Measurements from ENCODE around the gene GIMD1.
"Not testable (repeated sequence)": the region's sequence is repeated elsewhere in the genome, so short reads cannot be mapped to it uniquely, and the experiment has no call there.

The GIMD1 gene

DNA sequence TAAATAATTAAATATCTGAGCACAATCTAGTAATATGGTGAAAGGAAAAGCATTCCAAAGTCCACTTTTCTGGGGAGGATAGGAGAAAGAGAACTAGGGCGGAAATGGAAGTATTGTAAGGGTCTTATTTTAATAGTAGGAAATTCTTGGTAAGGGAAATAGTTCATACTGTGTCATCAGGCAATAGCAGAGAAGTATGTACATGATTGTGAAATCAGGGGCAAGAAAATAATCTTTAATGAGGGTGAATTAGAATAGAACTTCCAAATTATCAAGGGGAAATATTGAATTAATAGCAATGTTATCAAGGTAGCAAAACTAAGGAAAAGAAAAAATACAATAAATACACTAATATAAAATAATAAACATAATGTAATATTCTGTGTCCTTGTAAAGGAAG is 14.8 kb downstream of the GIMD1 start:
- no peak for DNase-seq (ENCODE audit: low read depth, low spot score)
- no peak overlapping the region for H3K27ac ChIP-seq

DNA sequence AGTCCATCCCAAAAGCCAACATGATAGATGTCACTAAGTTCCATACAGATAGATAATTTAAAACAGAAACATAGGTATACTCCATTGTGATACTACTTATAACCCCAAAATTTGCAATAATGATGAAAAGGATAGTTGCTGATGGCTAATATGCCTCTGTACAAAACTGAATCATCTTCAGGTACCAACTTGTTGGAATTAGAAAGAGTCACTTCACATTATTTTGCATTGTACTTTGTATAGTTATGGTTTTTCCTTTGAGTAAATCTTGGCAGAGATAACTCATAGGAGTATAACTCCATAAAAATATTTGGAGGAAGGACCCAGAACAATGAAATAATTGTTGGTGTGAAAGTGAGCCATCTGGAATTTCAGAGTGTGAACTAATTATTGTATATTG is 17.6 kb downstream of the GIMD1 start:
- H3K27ac ChIP-seq, result peak overlapping the region; percentile 18
- no peak for DNase-seq (ENCODE audit: low read depth, low spot score)

DNA sequence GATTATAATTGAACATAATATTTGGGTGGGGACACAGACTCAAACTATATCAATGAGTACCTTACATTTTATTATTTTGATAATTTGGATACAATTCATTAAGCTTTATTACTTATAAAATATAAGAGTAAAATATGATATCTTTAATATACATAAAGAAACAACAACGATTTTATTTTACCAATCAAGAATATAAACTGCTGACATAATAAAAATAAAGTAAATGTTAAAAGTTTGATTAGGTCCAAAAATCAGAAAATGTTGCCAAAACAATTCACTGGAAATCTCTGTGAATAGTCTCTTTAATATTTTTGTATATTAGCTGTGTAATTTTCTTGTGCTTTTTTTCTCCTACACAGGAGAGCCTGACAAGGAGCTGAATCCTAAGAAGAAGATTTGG is 21.4 kb downstream of the GIMD1 start:
- H3K27ac ChIP-seq, result no peak overlapping the region
- DNase-seq (ENCODE audit: low read depth, low spot score), result no peak

DNA sequence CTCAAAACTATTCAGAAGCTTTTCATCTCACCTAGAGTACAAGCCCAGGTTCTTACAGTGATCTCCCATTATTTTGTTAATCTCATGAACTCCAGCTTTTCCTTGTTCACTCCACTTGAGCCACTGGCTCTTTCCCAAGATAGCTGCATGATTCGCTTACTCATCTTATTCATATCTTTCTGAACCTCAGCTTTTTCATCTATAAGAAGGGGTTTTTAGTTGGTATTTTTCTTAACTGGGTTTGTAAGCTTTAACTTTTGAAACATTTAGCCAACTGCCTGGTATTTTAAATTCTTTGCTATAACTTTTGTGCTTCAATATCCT is 24.0 kb downstream of the GIMD1 start:
- no peak overlapping the region for H3K27ac ChIP-seq

DNA sequence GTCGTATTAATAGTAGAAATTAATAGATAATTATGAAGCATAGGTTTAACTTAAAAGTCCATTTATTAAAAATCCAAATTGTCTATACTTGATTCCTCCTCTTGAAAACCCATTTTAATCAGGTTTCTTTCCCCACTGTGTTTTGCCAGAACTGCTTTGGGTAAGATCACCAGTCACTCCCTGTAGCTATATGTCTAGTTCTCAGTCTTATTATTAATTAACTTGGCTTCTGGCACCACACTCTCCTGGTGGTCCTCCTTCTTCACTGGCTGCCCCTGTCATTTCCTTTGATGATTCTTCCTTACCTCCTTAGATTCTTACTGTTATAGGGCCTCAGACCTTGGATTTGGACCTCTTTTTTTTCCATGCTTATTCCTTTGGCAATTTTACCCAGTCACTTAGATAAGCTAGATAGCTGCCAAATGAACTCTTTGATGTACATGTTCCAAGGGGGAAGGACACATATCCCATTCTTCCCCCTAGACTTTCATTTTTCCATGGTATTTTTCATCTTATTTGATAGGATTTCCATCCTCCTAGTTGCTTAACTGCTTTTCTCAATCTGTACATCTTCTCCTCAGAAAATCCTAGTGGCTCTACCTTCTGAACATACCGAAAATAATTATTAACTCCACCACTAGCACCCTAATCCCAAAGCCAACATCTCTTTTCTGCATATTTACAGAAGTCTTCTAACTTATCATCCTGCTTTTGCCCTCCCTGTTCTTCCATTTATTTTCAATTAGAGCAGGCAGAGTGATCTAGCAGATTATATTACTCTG is 24.5 kb downstream of the GIMD1 start:
- no peak overlapping the region for H3K27ac ChIP-seq
- no peak for DNase-seq (ENCODE audit: low read depth, low spot score)

More for the DNA sequence above, 24.0 kb downstream of the GIMD1 start:
- DNase-seq (ENCODE audit: low read depth, low spot score), result no peak

DNA sequence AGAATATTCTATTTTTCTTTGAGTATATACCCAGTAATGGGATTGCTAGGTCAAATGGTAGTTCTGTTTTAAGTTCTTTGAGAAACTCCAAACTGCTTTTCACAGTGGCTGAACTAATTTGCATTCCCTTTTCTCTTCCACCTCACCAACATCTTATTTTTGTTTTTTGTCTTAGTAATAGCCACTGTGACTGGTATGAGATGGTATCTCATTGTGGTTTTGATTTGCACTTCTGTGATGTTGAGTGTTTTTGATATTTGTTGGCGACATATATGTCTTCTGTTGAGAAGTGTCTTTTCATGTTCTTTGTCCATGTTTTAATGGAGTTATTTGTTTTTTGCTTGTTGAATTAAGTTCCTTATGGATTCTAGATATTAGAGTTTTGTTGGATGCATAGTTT is 27.8 kb downstream of the GIMD1 start:
- no peak overlapping the region for H3K27ac ChIP-seq
- DNase-seq (ENCODE audit: low read depth, low spot score), result no peak

DNA sequence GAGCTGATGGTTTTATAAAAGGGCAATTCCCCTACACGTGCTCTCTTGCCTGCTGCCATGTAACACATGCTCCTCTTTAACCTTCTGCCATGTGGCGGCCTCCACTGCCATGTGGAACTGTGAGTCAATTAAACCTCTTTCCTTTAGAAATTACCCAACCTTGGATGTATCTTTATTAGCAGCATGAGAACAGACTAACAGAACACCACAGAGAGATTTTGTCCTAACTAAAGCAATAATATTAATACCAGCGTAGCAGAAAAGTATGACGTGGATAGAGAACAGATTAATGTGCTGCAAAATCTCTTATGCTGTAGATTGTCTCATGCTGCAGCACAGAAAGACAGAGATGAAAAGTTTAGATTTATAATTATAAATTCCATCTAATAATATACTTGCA is 29.1 kb downstream of the GIMD1 start:
- H3K27ac ChIP-seq, result no peak overlapping the region
- no peak for DNase-seq (ENCODE audit: low read depth, low spot score)

DNA sequence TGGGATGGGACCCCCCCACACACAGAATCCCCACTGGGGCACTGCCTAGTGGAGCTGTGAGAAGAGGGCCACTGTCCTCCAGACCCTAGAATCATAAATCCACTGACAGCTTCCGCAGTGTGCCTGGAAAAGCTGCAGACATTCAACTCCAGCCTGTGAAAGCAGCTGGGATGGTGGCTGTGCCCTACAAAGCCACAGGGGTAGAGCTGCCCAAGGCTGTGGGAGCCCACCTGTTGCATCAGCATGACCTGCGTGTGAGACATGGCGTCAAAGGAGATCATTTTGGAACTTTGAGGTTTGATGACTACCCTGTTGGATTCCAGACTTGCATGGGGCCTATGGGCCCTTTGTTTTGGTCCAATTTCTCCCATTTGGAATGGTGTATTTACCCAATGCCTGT is 29.9 kb downstream of the GIMD1 start:
- no peak for DNase-seq (ENCODE audit: low read depth, low spot score)
- H3K27ac ChIP-seq, result no peak overlapping the region

DNA sequence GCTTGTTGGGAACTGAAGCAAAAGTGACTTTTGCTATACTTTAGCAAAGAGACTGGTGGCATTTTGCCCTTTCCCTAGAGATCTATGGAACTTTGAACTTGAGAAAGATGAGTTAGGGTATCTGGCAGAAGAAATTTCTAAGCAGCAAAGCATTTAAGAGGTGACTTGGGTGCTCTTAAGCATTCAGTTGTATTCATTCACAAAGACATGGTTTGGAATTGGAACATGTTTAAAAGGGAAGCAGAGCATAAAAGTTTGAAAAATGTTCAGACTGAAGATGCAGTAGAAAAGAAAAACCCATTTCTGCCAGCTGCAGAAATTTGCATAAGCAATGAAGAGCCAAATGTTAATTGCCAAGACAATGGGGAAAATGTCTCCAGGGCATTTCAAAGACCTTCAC is 30.7 kb downstream of the GIMD1 start:
- no peak for DNase-seq (ENCODE audit: low read depth, low spot score)

DNA sequence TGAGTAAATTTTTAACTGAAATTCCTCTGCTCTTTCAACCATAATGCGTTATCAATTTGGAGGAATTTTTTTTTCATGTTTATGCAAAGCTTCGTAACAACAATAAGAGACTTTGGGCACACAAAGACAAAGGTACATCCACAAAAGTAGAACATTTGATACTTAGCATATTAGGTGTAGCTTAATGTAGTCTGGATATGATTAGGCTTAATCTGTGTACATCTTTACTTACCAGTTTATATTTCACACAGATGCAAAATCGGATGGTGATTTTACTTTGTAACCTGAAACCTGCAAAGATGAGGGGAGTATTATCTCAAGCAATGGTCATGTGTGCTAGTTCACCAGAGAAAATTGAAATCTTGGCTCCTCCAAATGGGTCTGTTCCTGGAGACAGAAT is 32.0 kb downstream of the GIMD1 start:
- DNase-seq (ENCODE audit: low read depth, low spot score), result no peak
- no peak overlapping the region for H3K27ac ChIP-seq

More for the DNA sequence above, 30.7 kb downstream of the GIMD1 start:
- H3K27ac ChIP-seq, result no peak overlapping the region

DNA sequence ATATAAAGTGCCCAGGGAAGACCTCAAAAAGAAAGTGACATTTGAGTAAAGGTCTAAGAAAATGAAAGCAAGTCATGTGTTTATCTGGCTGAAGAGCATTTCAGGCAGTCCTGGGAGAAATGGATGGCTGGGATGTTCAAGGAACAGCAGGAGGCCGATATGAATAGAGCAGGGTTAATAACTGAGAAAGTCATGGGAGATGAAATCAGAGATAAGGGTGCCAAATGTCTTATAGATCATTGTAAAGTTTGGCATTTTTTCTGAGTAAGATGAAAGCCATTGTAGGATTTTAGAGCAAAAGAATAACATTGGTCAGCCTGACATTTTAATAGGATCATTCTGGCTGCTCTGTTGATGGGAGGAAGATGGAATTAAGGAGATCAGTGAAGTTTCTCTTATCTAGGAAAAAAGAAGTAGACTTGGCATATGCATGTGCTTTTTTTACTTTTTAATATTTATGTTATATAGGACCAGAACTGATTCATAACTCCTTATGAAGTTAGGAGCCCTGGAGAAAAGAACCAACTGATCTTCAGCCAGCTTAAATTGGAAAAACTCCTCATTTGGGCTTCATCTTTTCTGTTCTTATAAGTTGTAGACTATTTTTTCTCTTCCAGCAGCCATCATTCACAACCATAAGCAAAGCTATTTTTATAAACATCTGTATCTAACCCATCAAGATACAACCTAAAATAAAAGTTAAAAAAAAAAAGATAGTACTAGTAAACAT is 33.7 kb downstream of the GIMD1 start:
- DNase-seq (ENCODE audit: low read depth, low spot score), result no peak
- H3K27ac ChIP-seq, result no peak overlapping the region

DNA sequence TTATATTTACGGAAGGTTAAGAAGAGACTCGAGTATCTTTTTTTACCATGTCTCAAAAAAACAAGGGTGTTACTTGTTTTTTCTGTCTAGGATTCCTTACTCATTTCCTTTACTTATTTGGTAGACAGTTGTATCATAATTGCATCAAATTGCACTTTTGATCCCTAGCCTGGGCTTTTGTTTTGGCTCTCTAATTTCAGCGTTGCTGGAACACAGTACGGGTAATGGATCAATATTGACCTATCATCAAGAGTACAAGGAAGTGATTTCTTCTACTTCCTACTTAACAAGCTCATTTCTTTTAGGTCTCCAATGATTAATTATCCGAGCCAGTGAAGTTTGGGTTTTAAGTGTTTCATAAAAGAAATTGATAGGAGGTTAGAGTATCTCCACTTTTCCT is 35.4 kb downstream of the GIMD1 start:
- no peak overlapping the region for H3K27ac ChIP-seq
- no peak for DNase-seq (ENCODE audit: low read depth, low spot score)

DNA sequence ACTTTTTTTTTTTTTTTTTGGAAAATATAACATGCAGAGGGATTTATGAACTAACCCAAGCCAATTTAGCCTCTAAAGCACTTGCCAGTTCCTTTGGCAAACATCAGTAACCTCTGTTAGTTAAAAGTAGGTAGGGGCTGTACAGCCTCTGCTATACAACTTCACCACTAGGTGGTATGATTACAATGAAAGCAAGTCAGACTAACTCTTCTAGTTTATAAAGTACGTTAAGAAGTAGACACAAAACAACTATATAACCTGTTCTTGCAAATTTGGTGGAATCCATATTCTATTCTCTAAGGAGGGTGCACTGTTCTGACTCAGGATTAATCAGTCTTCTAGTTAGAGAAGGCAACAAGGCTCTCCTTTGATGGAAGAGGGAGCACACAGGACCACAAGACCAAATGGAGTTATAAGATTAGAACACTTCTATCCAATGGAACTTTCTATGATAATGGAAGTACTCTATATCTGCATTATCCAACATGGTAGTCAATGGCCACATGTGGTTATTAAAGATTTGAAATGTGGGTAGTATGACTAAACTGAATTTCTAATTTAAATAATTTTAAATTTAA is 39.4 kb downstream of the GIMD1 start:
- no peak for DNase-seq (ENCODE audit: low read depth, low spot score)
- H3K27ac ChIP-seq, result no peak overlapping the region

DNA sequence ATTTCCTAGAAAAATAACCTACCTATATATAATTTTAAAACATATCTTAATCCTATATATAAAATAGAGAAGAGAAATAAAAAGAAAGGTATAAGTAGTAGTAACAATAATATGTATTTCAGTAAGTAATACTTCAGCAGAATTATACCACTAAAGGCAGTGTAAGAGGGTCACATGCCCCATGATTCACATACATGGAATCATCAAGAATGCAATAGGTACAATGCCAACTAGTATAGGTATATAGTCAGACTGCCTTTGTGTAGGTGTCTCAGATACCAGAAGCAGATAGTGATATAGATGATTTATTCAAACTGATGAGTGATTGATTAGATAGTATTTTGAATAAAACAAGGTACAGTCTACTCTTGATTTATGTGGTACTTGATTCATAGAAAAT is 42.8 kb downstream of the GIMD1 start:
- H3K27ac ChIP-seq, result peak overlapping the region; percentile 52
- DNase-seq (ENCODE audit: low read depth, low spot score), result no peak

DNA sequence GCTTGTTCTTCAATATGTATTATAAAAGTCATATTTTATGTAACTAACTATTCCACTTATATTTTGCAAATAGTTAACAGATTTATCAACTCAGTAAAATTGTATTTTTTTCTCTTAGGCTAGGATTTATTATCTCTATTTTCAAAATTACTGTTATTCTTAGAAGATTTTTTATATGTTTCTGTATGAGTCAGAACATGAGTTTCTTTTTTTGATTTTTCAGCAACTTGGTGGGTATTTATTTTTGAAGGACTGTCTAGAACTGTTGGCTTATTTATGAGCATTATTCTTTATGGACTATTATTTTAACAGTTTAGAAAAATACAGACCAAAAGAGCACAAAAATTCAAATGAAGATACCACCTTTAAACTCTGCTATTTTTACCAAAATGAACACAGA is 45.5 kb downstream of the GIMD1 start:
- no peak for DNase-seq (ENCODE audit: low read depth, low spot score)
- no peak overlapping the region for H3K27ac ChIP-seq

DNA sequence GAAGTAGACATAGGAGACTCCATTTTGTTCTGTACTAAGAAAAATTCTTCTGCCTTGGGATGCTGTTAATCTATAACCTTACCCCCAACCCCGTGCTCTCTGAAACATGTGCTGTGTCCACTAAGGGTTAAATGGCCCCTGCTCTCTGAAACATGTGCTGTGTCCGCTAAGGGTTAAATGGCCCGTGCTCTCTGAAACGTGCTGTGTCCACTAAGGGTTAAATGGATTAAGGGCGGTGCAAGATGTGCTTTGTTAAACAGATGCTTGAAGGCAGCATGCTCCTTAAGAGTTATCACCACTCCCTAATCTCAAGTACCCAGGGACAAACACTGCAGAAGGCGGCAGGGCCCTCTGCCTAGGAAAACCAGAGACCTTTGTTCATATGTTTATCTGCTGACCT is 46.8 kb downstream of the GIMD1 start:
- not testable (repeated sequence) for DNase-seq (ENCODE audit: low read depth, low spot score); H3K27ac ChIP-seq

DNA sequence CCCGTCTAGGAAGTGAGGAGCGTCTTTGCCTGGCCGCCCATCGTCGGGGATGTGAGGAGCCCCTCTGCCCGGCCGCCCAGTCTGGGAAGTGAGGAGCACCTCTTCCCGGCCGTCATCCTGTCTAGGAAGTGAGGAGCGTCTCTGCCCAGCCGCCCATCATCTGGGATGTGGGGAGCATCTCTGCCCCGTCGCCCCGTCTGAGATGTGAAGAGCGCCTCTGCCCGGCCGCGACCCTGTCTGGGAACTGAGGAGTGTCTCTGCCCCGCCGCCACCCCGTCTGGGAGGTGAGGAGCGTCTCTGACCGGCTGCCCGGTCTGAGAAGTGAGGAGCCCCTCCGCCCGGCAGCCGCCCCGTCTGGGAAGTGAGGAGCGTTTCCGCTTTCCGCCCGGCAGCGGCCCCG is 47.4 kb downstream of the GIMD1 start:
- H3K27ac ChIP-seq; DNase-seq (ENCODE audit: low read depth, low spot score): not testable (repeated sequence)

DNA sequence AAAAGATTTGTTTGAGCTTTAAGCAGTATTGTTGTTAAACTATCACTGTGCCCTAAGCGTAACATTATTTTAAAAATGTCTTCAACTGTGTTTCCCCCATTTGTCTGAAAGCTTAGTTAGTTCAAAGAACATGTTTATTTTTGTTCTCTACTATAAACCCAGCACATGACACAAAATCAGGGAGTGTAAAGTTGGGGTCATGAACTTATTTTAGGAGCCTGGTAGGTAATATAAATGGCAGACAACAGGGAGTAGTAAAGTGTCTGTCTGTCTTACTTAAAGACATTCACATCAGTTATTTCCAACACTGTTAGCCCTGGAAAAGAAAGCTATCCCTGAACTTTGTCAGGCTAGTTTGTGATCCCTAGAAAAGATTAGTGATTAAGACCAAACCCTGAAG is 48.3 kb downstream of the GIMD1 start:
- no peak overlapping the region for H3K27ac ChIP-seq

DNA sequence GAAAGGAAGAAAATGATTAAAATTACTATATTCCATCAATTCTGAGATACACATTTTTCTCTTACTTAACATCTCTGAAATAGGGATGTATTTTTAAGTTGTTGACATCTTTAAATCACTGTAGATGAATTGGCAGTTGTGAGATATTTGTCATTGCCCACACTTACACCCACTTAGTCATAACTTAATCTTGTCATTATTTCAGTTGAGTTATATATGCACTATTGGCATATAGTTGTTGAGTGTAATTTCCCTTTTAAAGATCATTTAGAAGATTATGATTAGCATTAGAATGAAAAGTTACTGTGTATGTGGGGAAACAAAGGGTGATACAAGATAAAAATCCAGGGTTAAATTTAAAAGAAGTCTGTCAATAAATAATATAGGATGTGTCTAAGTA is 50.1 kb downstream of the GIMD1 start:
- DNase-seq (ENCODE audit: low read depth, low spot score), result no peak
- H3K27ac ChIP-seq, result no peak overlapping the region

More for the DNA sequence above, 48.3 kb downstream of the GIMD1 start:
- no peak for DNase-seq (ENCODE audit: low read depth, low spot score)

DNA sequence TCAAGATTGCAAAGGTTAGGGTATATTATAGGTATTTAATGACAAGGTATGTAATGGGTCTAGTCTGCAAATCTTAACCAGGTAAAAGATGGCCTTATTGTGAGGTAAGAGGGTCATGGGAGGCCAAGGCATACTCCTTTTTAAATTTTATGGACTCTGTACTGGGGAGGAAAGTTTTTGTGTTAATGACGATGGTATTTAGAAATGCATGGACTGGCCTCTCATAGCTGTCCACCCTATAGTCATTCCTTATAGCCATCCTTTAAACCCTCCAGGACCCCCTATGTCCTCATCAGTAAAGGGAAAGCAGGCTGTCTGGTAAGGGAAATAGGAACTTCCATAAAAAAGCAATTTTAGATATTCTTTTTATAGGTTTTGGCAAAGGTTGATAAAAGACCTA is 50.8 kb downstream of the GIMD1 start:
- DNase-seq (ENCODE audit: low read depth, low spot score), result no peak
- no peak overlapping the region for H3K27ac ChIP-seq

DNA sequence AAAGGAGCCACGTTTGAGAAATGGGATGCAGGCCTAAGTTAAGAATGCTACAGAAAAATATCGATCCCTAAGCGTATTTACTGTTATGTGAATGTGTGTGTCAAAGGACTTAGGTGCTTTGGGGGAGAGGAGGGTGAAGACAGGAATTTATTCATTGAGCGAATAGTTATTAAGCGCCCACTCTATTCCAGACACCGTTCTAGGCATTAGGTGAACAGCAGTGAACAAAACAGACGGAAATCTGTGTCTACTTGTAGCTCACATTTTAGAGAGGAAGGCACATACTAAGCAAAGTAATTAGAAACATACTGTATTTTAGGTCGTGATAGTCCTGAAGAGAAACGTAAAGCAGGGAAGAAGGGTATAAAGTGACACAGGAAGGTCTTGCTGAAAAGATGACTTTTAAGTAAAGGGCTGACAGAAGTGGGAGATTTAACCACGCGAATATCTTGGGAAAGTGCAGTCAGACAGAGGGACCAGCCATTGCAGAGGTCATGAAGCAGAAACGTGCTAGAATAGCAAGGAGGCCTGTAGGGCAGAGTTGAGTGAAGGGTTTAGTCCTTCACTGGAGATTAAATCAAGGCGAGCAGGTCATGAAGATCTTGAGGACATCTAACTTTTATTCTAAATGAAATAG is 51.7 kb downstream of the GIMD1 start:
- H3K27ac ChIP-seq, result peak overlapping the region; percentile 91
- no peak for DNase-seq (ENCODE audit: low read depth, low spot score)

Data from epithelial cell of prostate (primary cell).